NCI-H2196 treated with DMSO at 0.1 percent for 48 hours (cell line): ENCODE results near the gene GIT2.
"Not testable (repeated sequence)": the region's sequence is repeated elsewhere in the genome, so short reads cannot be mapped to it uniquely, and the experiment has no call there.

Experiments
- DNase-seq: peaks from one replicate; lab custom pipeline; 2025; ENCODE audit not compliant: unreplicated experiment; lab: John Stamatoyannopoulos, UW

The GIT2 gene

GRCh38 chr12:110005319-110005973, 9.3 kb upstream of the GIT2 start:
- DNase-seq = no peak

DNA sequence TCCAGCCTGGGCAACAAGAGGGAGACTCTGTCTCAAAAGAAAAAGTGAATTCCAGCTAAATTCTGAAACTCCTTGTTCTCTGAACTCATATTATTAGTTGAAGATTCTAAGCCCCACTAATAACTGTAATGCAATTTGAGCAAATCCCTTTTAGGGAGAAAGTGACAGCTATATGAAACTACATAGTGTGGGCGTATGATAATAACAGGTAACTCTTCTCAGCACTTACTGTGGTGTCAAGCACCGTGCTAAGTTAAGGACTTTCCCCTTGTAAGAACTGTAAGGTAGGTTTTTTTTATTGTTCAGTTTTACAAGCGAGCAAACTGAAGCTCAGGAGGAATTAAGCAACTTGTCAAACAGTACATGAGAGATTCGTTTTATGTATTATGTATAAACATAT, 8.4 kb upstream of the GIT2 start:
- DNase-seq = no peak

- DNase-seq = no peak
Observed at GRCh38 chr12:110002676-110003515, 6.7 kb upstream of the GIT2 start.

DNA sequence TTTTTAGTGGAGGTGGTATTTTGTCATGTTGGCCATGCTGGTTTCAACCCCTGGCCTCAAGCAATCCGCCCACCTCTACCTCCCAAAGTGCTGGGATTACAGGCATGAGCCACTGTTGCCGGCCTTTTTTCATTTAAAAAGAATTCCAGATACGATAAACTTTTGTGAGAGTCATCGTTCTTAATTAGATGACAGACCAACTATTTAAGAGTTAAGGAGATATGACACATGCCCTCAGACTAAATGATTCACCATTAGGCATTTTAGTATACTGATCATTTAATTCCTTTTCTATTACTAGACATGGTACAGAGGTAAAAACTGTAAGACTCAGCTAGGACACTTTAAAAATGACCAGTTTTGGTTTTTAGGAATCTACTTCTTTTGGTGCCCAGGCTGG, 5.4 kb upstream of the GIT2 start:
- no peak for DNase-seq

DNA sequence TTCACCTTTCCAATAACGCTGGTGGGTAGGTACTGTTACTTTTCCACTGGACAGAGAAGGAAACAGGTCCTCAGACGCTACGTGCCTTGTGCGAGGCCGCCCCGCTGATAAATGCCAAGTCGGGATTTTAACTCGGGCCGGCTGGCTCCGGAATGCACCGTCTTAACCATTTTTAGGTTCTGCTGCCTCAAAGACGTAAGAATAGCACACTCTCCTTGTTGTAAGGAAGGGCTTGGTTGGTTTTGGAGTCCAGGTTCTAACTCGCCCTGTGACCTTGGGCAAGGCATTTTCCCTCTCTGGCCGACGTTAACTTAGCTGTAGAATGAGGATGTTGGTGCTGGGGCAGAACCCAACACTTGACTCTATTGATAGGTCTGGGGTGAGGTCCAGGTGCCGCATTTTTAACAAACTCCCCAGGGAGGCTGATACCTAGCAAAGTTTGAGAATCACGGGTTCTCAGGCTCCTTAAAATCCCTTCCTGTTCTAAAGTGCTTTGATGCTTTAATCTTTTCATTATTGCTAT, 3.9 kb upstream of the GIT2 start:
- no peak for DNase-seq

DNA sequence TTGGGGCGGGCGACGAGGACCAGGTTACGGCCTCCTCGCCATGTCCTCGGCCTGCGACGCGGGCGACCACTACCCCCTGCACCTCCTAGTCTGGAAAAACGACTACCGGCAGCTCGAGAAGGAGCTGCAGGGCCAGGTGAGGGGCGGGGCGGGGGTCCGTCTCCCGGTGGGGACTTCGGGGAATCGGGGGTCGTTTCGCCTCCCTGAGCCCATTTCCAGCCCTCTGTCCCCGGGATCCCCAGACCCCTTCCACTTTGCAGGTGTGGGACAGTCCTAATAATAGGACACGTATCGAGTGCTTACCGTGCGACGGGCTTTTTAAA, 3.4 kb upstream of the GIT2 start:
- DNase-seq = no peak

DNA sequence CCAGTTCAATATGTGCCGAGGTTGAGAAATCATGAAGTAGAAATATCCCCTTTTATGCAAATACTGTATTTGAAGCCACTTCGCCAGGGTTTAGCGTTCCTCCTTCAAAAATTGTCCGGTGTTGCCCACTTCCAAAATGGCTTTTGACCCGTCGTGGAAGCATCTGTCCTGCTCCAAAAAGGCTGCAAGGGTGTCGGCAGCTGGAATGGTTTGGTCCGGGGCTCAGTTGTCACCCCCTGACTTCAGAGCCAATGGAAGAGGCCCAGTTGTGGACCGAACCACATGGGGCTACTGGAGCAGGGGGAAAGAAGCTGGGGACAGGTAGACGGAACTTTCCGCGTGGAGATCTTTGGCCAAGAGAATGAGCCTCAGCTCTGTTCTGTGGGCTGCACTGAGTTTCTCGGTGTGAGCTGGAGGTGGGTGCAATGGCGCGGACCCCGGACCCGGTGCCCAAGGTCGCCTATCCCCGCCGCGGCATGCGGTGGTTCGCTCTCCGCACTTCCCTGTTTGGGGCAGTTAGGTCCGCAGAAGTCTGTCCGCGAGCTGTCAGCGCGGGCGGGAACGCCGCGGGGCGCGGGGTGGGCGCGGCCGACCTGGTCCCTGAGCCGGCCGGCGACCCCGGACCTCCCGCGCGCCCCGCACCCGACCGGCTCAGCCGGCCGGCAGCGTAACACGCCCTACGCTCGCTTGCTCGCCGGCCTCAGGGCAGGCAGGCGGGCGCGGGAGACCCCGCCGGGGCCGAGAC, 2.9 kb upstream of the GIT2 start, which contains the start of gene ANKRD13A:
ANKRD13A (plus strand) TSS at position 527 of the 745 bp plus-strand sequence. CDS start 259 bp downstream, outside the sequence.
- peak; percentile 68 for DNase-seq

GRCh38 chr12:109998241-109998903, 2.2 kb upstream of the GIT2 start:
- no peak for DNase-seq

DNA sequence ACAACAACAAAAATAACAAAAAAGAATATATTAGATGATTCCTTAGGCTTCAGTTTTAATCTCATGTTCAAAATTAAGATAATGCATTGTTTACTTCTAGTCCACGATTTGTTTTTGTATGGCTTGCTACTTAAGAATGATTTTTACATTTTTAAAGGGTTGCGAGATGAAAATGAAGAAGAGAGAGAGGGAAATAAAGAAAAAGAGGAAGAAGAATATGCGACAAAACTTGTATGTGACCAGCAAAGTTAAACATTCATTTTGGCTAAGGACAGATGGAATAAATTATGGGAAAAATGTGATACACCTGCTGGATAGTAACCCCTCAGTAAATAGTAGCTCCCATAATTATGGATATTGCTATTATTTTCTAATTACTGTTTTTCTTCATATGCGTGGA, 1.2 kb upstream of the GIT2 start:
- DNase-seq = no peak

DNA sequence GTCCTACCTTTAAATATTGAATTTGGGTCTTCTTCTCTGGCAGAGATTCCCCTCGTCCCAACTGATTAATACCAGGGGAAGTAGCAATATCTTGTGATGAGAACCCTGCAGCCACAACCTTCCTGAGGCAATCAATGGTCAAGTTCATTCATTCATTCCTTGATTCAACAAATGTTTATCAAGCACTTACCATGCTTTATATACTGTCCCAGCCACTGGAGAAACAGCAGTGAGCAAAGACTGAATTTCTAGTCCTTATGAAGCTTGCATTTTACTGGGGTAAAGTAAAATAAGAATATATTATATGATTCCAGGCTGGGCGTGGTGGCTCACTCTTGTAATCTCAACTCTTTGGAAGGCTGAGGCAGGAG, 300 bp upstream of the GIT2 start:
- DNase-seq = no peak

- no peak for DNase-seq
Observed at GRCh38 chr12:109995361-109995685, 845 bp downstream of the GIT2 start.

DNA sequence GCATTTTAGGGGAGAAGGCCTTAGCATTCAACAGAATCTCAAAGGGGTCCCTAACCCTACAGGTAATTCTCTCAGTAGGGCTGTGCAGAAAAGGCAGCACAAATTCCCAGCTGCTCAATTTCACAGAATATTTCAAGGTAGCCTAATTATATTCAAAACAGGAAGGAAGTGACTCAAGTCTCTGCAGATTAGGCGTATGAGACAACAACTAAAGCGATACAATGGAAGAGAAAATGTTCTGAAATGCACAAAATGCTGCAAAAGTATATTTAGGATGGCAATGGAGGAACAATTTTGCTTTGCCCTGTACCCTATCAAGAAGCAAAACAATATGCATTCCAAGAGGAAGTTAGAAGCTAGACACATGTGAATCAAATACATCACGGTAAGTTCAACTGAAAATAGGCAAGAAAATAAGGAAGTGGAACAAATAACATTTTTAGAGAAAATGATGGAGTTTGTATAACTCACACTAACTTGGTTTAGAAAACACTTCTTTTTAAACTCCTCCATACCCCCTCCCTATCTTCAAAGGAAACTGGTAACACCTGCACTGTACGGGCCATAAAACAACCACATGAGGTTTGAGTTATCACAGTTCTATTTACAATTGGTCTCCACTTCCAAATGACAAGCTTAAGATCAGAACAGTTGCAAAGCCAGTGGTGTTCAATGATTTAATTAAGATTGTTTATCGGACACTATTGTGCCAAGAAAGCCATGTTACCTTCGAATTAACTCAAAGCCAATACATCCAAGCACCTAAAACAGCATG, 1.6 kb downstream of the GIT2 start:
- no peak for DNase-seq

- no peak for DNase-seq
Observed at GRCh38 chr12:109993091-109993490, 3.1 kb downstream of the GIT2 start.

GRCh38 chr12:109991586-109991985, 4.6 kb downstream of the GIT2 start:
- DNase-seq = no peak

DNA sequence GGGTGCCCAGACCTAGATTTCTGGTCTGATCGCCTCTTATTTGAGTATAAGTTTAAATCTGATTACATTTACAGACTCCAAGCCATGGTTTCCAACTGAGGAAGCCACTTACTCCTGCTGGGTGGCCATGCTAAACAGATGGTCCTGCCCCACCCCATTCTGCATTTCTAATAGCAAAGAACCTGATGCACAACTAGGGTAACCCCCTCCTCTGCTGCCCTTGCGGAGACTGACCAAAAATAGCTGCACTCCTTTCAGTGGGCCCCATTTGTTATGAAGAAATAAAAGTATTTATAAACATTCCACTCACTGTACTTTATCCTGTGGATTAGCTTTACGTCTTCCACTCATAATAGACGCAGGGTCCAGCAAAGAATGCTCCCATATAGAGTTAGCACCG, 6.8 kb downstream of the GIT2 start:
- no peak for DNase-seq

- DNase-seq = no peak
Observed at GRCh38 chr12:109988903-109989302, 7.3 kb downstream of the GIT2 start.

GRCh38 chr12:109988274-109988673, 7.9 kb downstream of the GIT2 start:
- no peak for DNase-seq

DNA sequence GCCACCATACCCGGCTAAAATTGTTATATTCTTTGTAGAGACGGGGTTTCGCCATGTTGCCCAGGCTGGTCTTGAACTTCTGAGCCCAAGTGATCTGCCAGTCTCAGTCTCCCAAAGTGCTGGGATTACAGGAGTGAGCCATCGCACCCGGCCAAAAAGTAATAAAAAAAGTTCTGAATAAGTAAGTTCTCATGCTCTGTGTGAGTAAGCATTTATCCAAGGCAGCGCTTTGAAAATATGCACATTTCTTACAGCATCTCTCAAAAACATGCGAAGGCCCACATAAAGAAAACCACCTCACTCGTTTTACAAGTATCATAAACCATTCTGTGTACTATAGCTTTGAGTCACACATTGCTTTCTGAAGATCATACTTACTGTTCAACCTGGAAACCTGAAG, 8.6 kb downstream of the GIT2 start:
- no peak for DNase-seq

GRCh38 chr12:109986236-109986635, 9.9 kb downstream of the GIT2 start:
- DNase-seq = not testable (repeated sequence)

DNA sequence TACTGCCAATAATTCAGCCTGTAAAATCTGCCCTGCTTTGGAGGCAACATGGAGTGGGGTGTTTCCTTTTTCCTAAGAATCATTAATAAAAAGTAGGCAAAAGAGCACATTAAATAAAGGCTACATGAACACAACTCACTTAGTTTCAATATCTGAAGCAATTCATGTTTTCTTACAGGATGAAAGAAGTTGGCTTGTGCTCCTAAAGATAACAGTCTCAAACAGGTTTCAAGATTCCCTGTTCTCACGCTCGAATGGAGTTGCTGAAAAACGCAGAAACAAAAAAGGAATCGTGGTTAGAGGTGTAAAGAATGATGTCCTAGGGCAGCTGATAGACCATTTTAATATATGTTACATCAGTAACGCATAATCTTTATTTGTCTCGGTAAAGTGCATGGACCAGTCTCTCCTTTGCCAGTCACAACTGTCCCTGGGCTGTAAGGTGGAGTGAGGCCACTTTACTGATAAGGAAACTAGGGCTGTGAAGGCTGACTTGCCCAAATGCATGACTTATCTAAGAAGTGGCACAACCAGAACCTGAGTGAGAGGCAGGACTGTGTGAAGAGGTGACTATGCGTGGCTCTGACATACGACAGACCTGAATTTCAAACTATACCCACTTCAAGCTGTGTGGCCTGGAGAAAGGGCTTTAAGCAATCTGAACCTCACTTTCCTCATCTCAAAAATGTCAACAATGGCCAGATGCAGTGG, 12.6 kb downstream of the GIT2 start:
- DNase-seq = no peak
